ENCODE data around the gene SUPV3L1.

- no peak for TF ChIP-seq RXRA (IDR thresholded peaks at IDR 0.05)
- TF ChIP-seq CTCF (IDR thresholded peaks at IDR 0.05; ENCODE audit: low read depth, low read length, missing input control) = no peak
- TF ChIP-seq SP1 (IDR thresholded peaks at IDR 0.05) = no peak
- no peak for TF ChIP-seq REST (IDR thresholded peaks at IDR 0.05)
- TF ChIP-seq MAX (IDR thresholded peaks at IDR 0.05) = no peak
These were observed 66.0 kb downstream of the SUPV3L1 start for GRCh38 chr10:69246036-69246435.
